Naive thymus-derived CD4-positive, alpha-beta T cell (primary cell): Measurements from ENCODE around the gene PAX7. TPM values are rescaled to one million over a fixed set of nuclear protein-coding genes. Genes with fewer than 3 reads are reported as not detected.
A peak's percentile ranks its signal among the peaks of the same experiment; 100 is the strongest.

Source experiments
- ATAC-seq: fragments of 150-1000 bp; cut with Tn5 transposase; 2 replicates; pipeline ENCODE4 v1.10.0; 2021; ENCODE audit warnings: mild to moderate bottlenecking, moderate library complexity
- CTCF ChIA-PET: fragments of 350-600 bp; sonication (Branson Sonifier 250); formaldehyde crosslinking; loops from one replicate; lab custom pipeline; 2021; ENCODE audit warnings: antibody characterized with exemption; lab: Charles Lee
- POLR2A ChIA-PET: fragments of 350-600 bp; sonication (Branson Sonifier 250); formaldehyde crosslinking; loops from one replicate; lab custom pipeline; 2021; ENCODE audit warnings: antibody characterized with exemption, inconsistent platforms; lab: Charles Lee
- DNase-seq, 9 donors: peaks; one replicate each; pipeline versions ENCODE4 v3.0.0 to v3.0.0-alpha.2; 2020 to 2022; ENCODE audit warnings: mixed read lengths in 1 of 9
- H3K27ac ChIP-seq: one replicate; pipeline ENCODE4 v1.7.0; 2013; ENCODE audit warnings: mild to moderate bottlenecking, low read depth, low read length, moderate library complexity
- H3K27me3 ChIP-seq, 2 donors: one replicate each; pipeline ENCODE4 v1.7.0; 2013; ENCODE audit warnings: low read length in 2 of 2, mild to moderate bottlenecking in 2 of 2, moderate library complexity in 2 of 2; ENCODE audit not compliant: control insufficient read depth in 2 of 2, insufficient read depth in 2 of 2
- H3K36me3 ChIP-seq, 3 experiments: 1 replicate in 2 of 3; 2 replicates in 1 of 3; pipeline ENCODE4 v1.7.0; 2013; ENCODE audit warnings: low read length in 3 of 3, mild to moderate bottlenecking in 3 of 3, moderate library complexity in 1 of 3; ENCODE audit not compliant: insufficient read depth in 3 of 3, control insufficient read depth in 2 of 3
- H3K4me1 ChIP-seq, 2 donors: one replicate each; pipeline ENCODE4 v1.7.0; 2013; ENCODE audit warnings: low read length in 2 of 2, mild to moderate bottlenecking in 2 of 2, moderate library complexity in 1 of 2; ENCODE audit not compliant: control insufficient read depth in 2 of 2, insufficient read depth in 2 of 2
- H3K4me3 ChIP-seq: 2 replicates; pipeline ENCODE4 v1.7.0; 2013; ENCODE audit warnings: mild to moderate bottlenecking, low read length
- H3K9me3 ChIP-seq, 3 experiments: 1 replicate in 2 of 3; 2 replicates in 1 of 3; pipeline ENCODE4 v1.7.0; 2013; ENCODE audit warnings: low read length in 3 of 3; ENCODE audit not compliant: control insufficient read depth in 2 of 3
- H3K27ac Mint-ChIP-seq, 9 donors: one replicate each; pipeline ENCODE4 v1.8.0; 2020 to 2022; ENCODE audit warnings: mixed read lengths in 9 of 9, mild to moderate bottlenecking in 8 of 9, moderate library complexity in 5 of 9, inconsistent platforms in 2 of 9
- H3K27me3 Mint-ChIP-seq, 5 donors: one replicate each; pipeline ENCODE4 v1.8.0; 2021 to 2022; ENCODE audit warnings: mixed read lengths in 5 of 5, mild to moderate bottlenecking in 1 of 5
- H3K36me3 Mint-ChIP-seq, 5 donors: one replicate each; pipeline ENCODE4 v1.8.0; 2020 to 2022; ENCODE audit warnings: mixed read lengths in 5 of 5, mild to moderate bottlenecking in 3 of 5, inconsistent platforms in 1 of 5
- H3K4me1 Mint-ChIP-seq, 7 donors: one replicate each; pipeline ENCODE4 v1.8.0; 2020 to 2022; ENCODE audit warnings: mixed read lengths in 7 of 7, mild to moderate bottlenecking in 3 of 7, inconsistent platforms in 1 of 7
- H3K4me3 Mint-ChIP-seq, 10 donors: one replicate each; pipeline ENCODE4 v1.8.0; 2020 to 2022; ENCODE audit warnings: mild to moderate bottlenecking in 10 of 10, mixed read lengths in 10 of 10, moderate library complexity in 6 of 10, inconsistent platforms in 2 of 10
- H3K9me3 Mint-ChIP-seq, 11 donors: one replicate each; pipeline ENCODE4 v1.8.0; 2020 to 2022; ENCODE audit warnings: mixed read lengths in 11 of 11, mild to moderate bottlenecking in 4 of 11, inconsistent platforms in 1 of 11, moderate library complexity in 1 of 11
- intact Hi-C, 2 donors: fragments of 100-400 bp; cut with micrococcal nuclease; formaldehyde crosslinking; loops; one replicate each; pipeline ENCODE4 v1.15.1; 2023
- polyA plus RNA-seq, 2 donors: library from polyadenylated mRNA; unstranded; fragments of 300-500 nt; fragmentation: Illumina TruSeq; gene quantifications; one replicate each; pipeline ENCODE4 v1.2.3, GENCODE V29; 2021
- total RNA-seq, 6 experiments: library from RNA in 5 of 6; stranded (reverse) in 5 of 6; gene quantifications; 1 replicate in 5 of 6; 2 replicates in 1 of 6; pipeline ENCODE4 v1.2.3 and lab custom pipeline; 2021 to 2026

PAX7 gene
- total and polyA plus RNA-seq, 7 experiments from 2014 or later = not detected

DNA sequence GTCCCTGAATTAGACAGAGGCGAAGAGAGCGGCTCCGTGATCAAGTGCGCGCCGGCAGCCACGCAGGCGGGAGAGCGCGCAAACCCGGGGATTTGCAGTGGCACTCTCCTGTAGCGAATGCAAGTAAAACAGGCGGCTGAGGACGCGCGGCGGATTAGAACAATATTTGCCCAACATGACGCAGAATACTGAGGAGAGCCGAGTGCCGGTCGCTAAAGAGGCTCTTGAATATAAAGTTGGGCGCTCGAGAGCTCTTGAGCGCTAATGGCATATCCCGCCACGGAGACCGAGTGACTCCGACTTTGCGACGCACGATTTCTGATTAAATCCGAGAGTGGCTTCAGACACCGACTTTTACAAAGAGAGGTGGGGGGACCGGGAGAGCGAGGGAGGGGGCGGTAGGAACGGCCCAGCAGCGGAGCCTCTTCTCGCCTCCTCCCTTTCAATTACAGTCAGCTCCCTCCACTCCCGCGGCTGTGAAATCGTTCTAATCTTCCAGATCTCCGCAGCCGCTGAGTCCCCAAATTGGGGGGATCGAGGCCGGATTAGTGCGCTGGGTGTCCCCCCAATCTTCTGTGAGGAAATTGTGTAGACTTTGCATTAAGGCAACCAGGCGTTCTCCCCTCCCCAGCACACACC is 2.3 kb downstream of the PAX7 start:
- POLR2A ChIA-PET = no interaction called here
- CTCF ChIA-PET = no interaction called here

GRCh38 chr1:18633422-18634155 is 2.9 kb downstream of the PAX7 start:
- intact Hi-C loops = no loop called here
- Histone ChIP-seq H3K4me3 (no peak overlapping the region), H3K36me3 (no peaks in the 10 kb centered on the region), H3K4me1 (peaks cover 0 to 16% of the 10 kb centered on the region in 2 donors), H3K27me3 (peaks cover 6 to 73% of the 10 kb centered on the region in 2 donors), H3K27ac (no peak overlapping the region), H3K9me3 (no peaks in the 10 kb centered on the region)
- ChIA-PET CTCF (no interaction called here), POLR2A (interaction anchor here (1.8 kb wide), 1 partner anchor 12 kb away, joined by 7 read pairs; no protein-coding TSS in a partner anchor)
- peaks cover 0 to 10% (median 0%) of the 10 kb centered on the region in 11 donors for H3K9me3 Mint-ChIP-seq
- H3K36me3 Mint-ChIP-seq = peaks cover 0 to 4% (median 0%) of the 10 kb centered on the region in 5 donors
- H3K27me3 Mint-ChIP-seq = peaks cover 82 to 94% (median 89%) of the 10 kb centered on the region in 5 donors
- peak overlapping the region in 5 of 9 donors; percentile 7 to 69 (median 36) for H3K27ac Mint-ChIP-seq
- no peak for ATAC-seq
- no peak for DNase-seq
- peaks cover 6 to 69% (median 46%) of the 10 kb centered on the region in 7 donors for H3K4me1 Mint-ChIP-seq
- H3K4me3 Mint-ChIP-seq = peak overlapping the region in 2 of 10 donors; percentile 18 to 32

More for the DNA sequence above, 2.3 kb downstream of the PAX7 start:
- Histone ChIP-seq H3K4me3 (no peak overlapping the region), H3K27ac (no peak overlapping the region), H3K36me3 (no peaks in the 10 kb centered on the region), H3K27me3 (peaks cover 0 to 68% of the 10 kb centered on the region in 2 donors), H3K9me3 (no peaks in the 10 kb centered on the region), H3K4me1 (peaks cover 0 to 15% of the 10 kb centered on the region in 2 donors)
- Mint-ChIP-seq H3K9me3 (peaks cover 0 to 10% (median 0%) of the 10 kb centered on the region in 11 donors), H3K36me3 (peaks cover 0 to 4% (median 0%) of the 10 kb centered on the region in 5 donors), H3K4me3 (peak overlapping the region in 4 of 10 donors; percentile 5 to 72 (median 36)), H3K4me1 (peaks cover 6 to 62% (median 45%) of the 10 kb centered on the region in 7 donors), H3K27ac (peak overlapping the region in 3 of 9 donors; percentile 19 to 69 (median 42)), H3K27me3 (peaks cover 82 to 94% (median 89%) of the 10 kb centered on the region in 5 donors)
- DNase-seq (no peak), ATAC-seq (no peak)
- intact Hi-C loops = no loop called here

GRCh38 chr1:18634276-18634675 is 3.6 kb downstream of the PAX7 start:
- Histone ChIP-seq H3K4me3 (no peak overlapping the region), H3K36me3 (no peaks in the 10 kb centered on the region), H3K27ac (no peak overlapping the region), H3K4me1 (peaks cover 0 to 16% of the 10 kb centered on the region in 2 donors), H3K9me3 (no peaks in the 10 kb centered on the region), H3K27me3 (peaks cover 6 to 75% of the 10 kb centered on the region in 2 donors)
- peaks cover 0 to 4% (median 0%) of the 10 kb centered on the region in 5 donors for H3K36me3 Mint-ChIP-seq
- ATAC-seq (no peak), DNase-seq (no peak)
- H3K27ac Mint-ChIP-seq = peak overlapping the region in 1 of 9 donors; percentile 69
- no peak overlapping the region for H3K4me3 Mint-ChIP-seq
- intact Hi-C loops = no loop called here
- H3K9me3 Mint-ChIP-seq = peaks cover 0 to 10% (median 0%) of the 10 kb centered on the region in 11 donors
- POLR2A ChIA-PET = interaction anchor here (1.8 kb wide), 1 partner anchor 11 kb away, joined by 7 read pairs; no protein-coding TSS in a partner anchor
- peaks cover 6 to 70% (median 47%) of the 10 kb centered on the region in 7 donors for H3K4me1 Mint-ChIP-seq
- CTCF ChIA-PET = no interaction called here
- H3K27me3 Mint-ChIP-seq = peaks cover 82 to 94% (median 89%) of the 10 kb centered on the region in 5 donors

GRCh38 chr1:18635070-18635577 is 4.5 kb downstream of the PAX7 start:
- H3K27ac ChIP-seq = no peak overlapping the region
- ChIA-PET CTCF (no interaction called here), POLR2A (interaction anchor here (1.8 kb wide), 1 partner anchor 10 kb away, joined by 7 read pairs; no protein-coding TSS in a partner anchor)
- ATAC-seq (no peak), DNase-seq (no peak)
- Mint-ChIP-seq H3K4me1 (peaks cover 8 to 75% (median 53%) of the 10 kb centered on the region in 7 donors), H3K4me3 (peak overlapping the region in 3 of 10 donors; percentile 43 to 68 (median 52)), H3K36me3 (peaks cover 0 to 4% (median 0%) of the 10 kb centered on the region in 5 donors), H3K9me3 (peaks cover 0 to 10% (median 0%) of the 10 kb centered on the region in 11 donors), H3K27ac (peak overlapping the region in 2 of 9 donors; percentile 2 to 6), H3K27me3 (peaks cover 86 to 96% (median 90%) of the 10 kb centered on the region in 5 donors)
- intact Hi-C loops = no loop called here
- no peaks in the 10 kb centered on the region for H3K9me3 ChIP-seq
- H3K27me3 ChIP-seq = peaks cover 6 to 69% of the 10 kb centered on the region in 2 donors
- no peak overlapping the region for H3K4me3 ChIP-seq
- no peaks in the 10 kb centered on the region for H3K36me3 ChIP-seq
- peaks cover 0 to 16% of the 10 kb centered on the region in 2 donors for H3K4me1 ChIP-seq

- ChIA-PET POLR2A (no interaction called here), CTCF (no interaction called here)
- Histone ChIP-seq H3K36me3 (no peaks in the 10 kb centered on the region), H3K4me3 (no peak overlapping the region), H3K27ac (no peak overlapping the region), H3K4me1 (peaks cover 0 to 14% of the 10 kb centered on the region in 2 donors), H3K27me3 (peaks cover 6 to 65% of the 10 kb centered on the region in 2 donors), H3K9me3 (no peaks in the 10 kb centered on the region)
- peaks cover 0 to 10% (median 0%) of the 10 kb centered on the region in 11 donors for H3K9me3 Mint-ChIP-seq
- H3K36me3 Mint-ChIP-seq = peaks cover 0 to 4% (median 0%) of the 10 kb centered on the region in 5 donors
- peak overlapping the region in 4 of 9 donors; percentile 9 to 78 (median 46) for H3K27ac Mint-ChIP-seq
- ATAC-seq (no peak), DNase-seq (no peak)
- peaks cover 86 to 96% (median 92%) of the 10 kb centered on the region in 5 donors for H3K27me3 Mint-ChIP-seq
- peak overlapping the region in 7 of 10 donors; percentile 11 to 68 (median 33) for H3K4me3 Mint-ChIP-seq
- peaks cover 10 to 76% (median 54%) of the 10 kb centered on the region in 7 donors for H3K4me1 Mint-ChIP-seq
- intact Hi-C loops = loop anchor here in 1 of 2 donors (1.0 kb wide), 1 partner anchor 10 kb away; no protein-coding TSS in a partner anchor
Observed at GRCh38 chr1:18635891-18636595, 5.4 kb downstream of the PAX7 start.
